SU-DHL-6 (cell line): ENCODE results near the gene FBXL20.

ENCODE experiments used
- CTCF ChIP-seq: fragments of 200-600 bp; sonication (generic); IDR thresholded peaks from one replicate; pipeline ENCODE4 v1.5.1; 2017; ENCODE audit warnings: antibody characterized with exemption, mild to moderate bottlenecking, low read length, moderate library complexity; ENCODE audit not compliant: insufficient read depth, poor library complexity, severe bottlenecking
- EZH2phosphoT487 ChIP-seq: fragments of 200-600 bp; sonication (generic), shearing (Covaris generic); conservative IDR thresholded peaks from 2 replicates; pipeline ENCODE4 v1.6.1; 2018; ENCODE audit warnings: mild to moderate bottlenecking, antibody characterized with exemption, low read length, moderate library complexity, mixed read lengths

- TF ChIP-seq CTCF (no peak), EZH2phosphoT487 (no peak)
Measured at GRCh38 chr17:39209317-39210092, 191.9 kb downstream of the FBXL20 start.
